Thyroid gland (tissue), 4 donors: Measurements from ENCODE around the gene OR2T5.
"Not testable (repeated sequence)": the region's sequence is repeated elsewhere in the genome, so short reads cannot be mapped to it uniquely, and the experiment has no call there.

Experiments
- CTCF ChIP-seq, 6 experiments: fragments of 200-600 bp in 3 of 6; fragments of 450-650 bp in 3 of 6; sonication (generic) in 3 of 6; IDR thresholded peaks; one replicate each; pipeline ENCODE4 v1.5.1; 2016 to 2019; ENCODE audit warnings: antibody characterized with exemption in 6 of 6, mild to moderate bottlenecking in 2 of 6, inconsistent platforms in 1 of 6, moderate library complexity in 1 of 6
- POLR2A ChIP-seq, 2 donors: fragments of 450-650 bp; IDR thresholded peaks; one replicate each; pipeline ENCODE4 v1.6.1; 2017; ENCODE audit warnings: antibody characterized with exemption in 2 of 2, mild to moderate bottlenecking in 2 of 2, moderate library complexity in 1 of 2

DNA sequence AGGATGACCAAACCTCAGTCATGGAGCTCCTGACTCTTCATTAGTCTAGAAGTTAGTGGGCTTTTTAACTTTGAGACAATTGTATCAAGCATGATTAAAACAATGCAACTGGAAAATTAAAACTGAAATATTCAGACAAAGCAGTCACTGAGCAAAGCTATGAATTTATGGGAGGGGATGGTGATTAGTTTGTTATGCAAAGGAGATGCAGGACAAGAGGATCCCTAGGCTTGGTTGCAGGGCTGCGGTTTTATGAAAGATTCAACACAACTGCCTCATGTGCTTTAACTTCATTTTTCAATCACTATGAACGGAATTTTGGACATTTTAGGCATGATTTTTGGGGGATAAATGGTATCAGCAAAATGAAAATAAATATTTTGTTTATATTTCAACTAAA lies 16.3 kb upstream of the OR2T5 start:
- TF ChIP-seq CTCF, POLR2A (IDR thresholded peaks at IDR 0.05): not testable (repeated sequence)
